PFSK-1 (cell line): ENCODE data around the gene SLC66A2.

Experiments
- FOXP2 ChIP-seq: optimal IDR thresholded peaks from 2 replicates; pipeline ENCODE3; 2011; ENCODE audit warnings: borderline replicate concordance, control low read depth, inconsistent platforms; ENCODE audit not compliant: insufficient read depth; ENCODE audit errors: extremely low read length, extremely low read depth
- POLR2AphosphoS5 ChIP-seq: IDR thresholded peaks from 2 replicates; pipeline ENCODE4 v1.6.1; 2012; ENCODE audit warnings: low read depth, mild to moderate bottlenecking, control low read depth, low read length, moderate library complexity
- REST ChIP-seq, 2 experiments: IDR thresholded peaks; 2 replicates each; pipeline versions ENCODE4 v1.6.1 to v1.8.0; 2011 to 2012; ENCODE audit warnings: low read depth in 2 of 2, low read length in 2 of 2, control low read depth in 1 of 2, inconsistent platforms in 1 of 2, mild to moderate bottlenecking in 1 of 2, moderate library complexity in 1 of 2; ENCODE audit not compliant: insufficient read depth in 1 of 2
- SIN3A ChIP-seq: IDR thresholded peaks from 2 replicates; pipeline ENCODE4 v1.6.1; 2012; ENCODE audit warnings: mild to moderate bottlenecking, low read length, moderate library complexity, borderline replicate concordance; ENCODE audit not compliant: insufficient read depth
- TAF1 ChIP-seq: IDR thresholded peaks from 2 replicates; pipeline ENCODE4 v1.6.1; 2012; ENCODE audit warnings: low read length, control low read depth, borderline replicate concordance; ENCODE audit not compliant: insufficient read depth

SLC66A2 gene

GRCh38 chr18:79877163-79878091 lies 74.0 kb downstream of the SLC66A2 start:
- TF ChIP-seq TAF1 (no peak), REST (IDR thresholded peaks at IDR 0.05; ENCODE audit: insufficient read depth in 1 of 2, low read depth in 2 of 2, low read length in 2 of 2) (no peak), SIN3A (no peak), FOXP2 (no peak), POLR2AphosphoS5 (no peak)

- TF ChIP-seq POLR2AphosphoS5: no peak
- no peak for TF ChIP-seq SIN3A
- no peak for TF ChIP-seq REST (IDR thresholded peaks at IDR 0.05; ENCODE audit: insufficient read depth in 1 of 2, low read depth in 2 of 2, low read length in 2 of 2)
- no peak for TF ChIP-seq TAF1
- no peak for TF ChIP-seq FOXP2
These were observed 75.0 kb downstream of the SLC66A2 start for GRCh38 chr18:79876497-79876896.

- TF ChIP-seq FOXP2 (no peak), POLR2AphosphoS5 (no peak), TAF1 (no peak), REST (IDR thresholded peaks at IDR 0.05; ENCODE audit: insufficient read depth in 1 of 2, low read depth in 2 of 2, low read length in 2 of 2) (no peak), SIN3A (no peak)
These were observed 75.5 kb downstream of the SLC66A2 start for GRCh38 chr18:79875931-79876461.

- TF ChIP-seq SIN3A: no peak
- TF ChIP-seq REST (IDR thresholded peaks at IDR 0.05; ENCODE audit: insufficient read depth in 1 of 2, low read depth in 2 of 2, low read length in 2 of 2): no peak
- TF ChIP-seq TAF1: no peak
- no peak for TF ChIP-seq FOXP2
- TF ChIP-seq POLR2AphosphoS5: no peak
These were observed 75.9 kb downstream of the SLC66A2 start for GRCh38 chr18:79875531-79875919.
